Measurements from ENCODE around the gene PARP4. TPM values are rescaled to one million over a fixed set of nuclear protein-coding genes. Genes with fewer than 3 reads are reported as not detected.

PARP4 gene
- total RNA-seq, 3 donors from 2014 or later, result 88.4 to 156 (median 117) TPM

GRCh38 chr13:24540236-24541126 lies 27.9 kb upstream of the PARP4 start:
- ATAC-seq, result peak; percentile 42
- Histone ChIP-seq H3K9me3 (no peaks in the 10 kb centered on the region), H3K4me3 (no peak overlapping the region), H3K4me1 (ENCODE audit: low read depth) (peaks cover 2% of the 10 kb centered on the region), H3K36me3 (ENCODE audit: low read depth) (no peaks in the 10 kb centered on the region)
- DNase-seq, result peak in 1 of 3 donors; percentile 35
- TF ChIP-seq CTCF (IDR thresholded peaks at IDR 0.05), result no peak
- intact Hi-C loops (cut with DNase I, micrococcal nuclease), result no loop called here

GRCh38 chr13:24539500-24540165 lies 27.1 kb upstream of the PARP4 start:
- peak; percentile 37 for ATAC-seq
- no peak overlapping the region for H3K4me3 ChIP-seq
- TF ChIP-seq CTCF (IDR thresholded peaks at IDR 0.05), result no peak
- intact Hi-C loops (cut with DNase I, micrococcal nuclease), result no loop called here
- H3K36me3 ChIP-seq (ENCODE audit: low read depth), result no peaks in the 10 kb centered on the region
- peaks cover 2% of the 10 kb centered on the region for H3K4me1 ChIP-seq (ENCODE audit: low read depth)
- H3K9me3 ChIP-seq, result no peaks in the 10 kb centered on the region
- no peak for DNase-seq

- TF ChIP-seq CTCF (IDR thresholded peaks at IDR 0.05), result no peak
- ATAC-seq, result no peak
These were observed 16.9 kb upstream of the PARP4 start for GRCh38 chr13:24529478-24529877.

GRCh38 chr13:24528816-24529398 lies 16.3 kb upstream of the PARP4 start:
- no peak for ATAC-seq
- Histone ChIP-seq H3K36me3 (ENCODE audit: low read depth) (no peaks in the 10 kb centered on the region), H3K4me3 (no peak overlapping the region), H3K4me1 (ENCODE audit: low read depth) (no peaks in the 10 kb centered on the region), H3K9me3 (no peaks in the 10 kb centered on the region)
- intact Hi-C loops (cut with DNase I, micrococcal nuclease), result no loop called here
- no peak for TF ChIP-seq CTCF (IDR thresholded peaks at IDR 0.05)
- DNase-seq, result no peak

More at GRCh38 chr13:24529478-24529877, 16.9 kb upstream of the PARP4 start:
- no peak for DNase-seq
- H3K4me1 ChIP-seq (ENCODE audit: low read depth), result no peaks in the 10 kb centered on the region
- intact Hi-C loops (cut with DNase I, micrococcal nuclease), result no loop called here
- no peaks in the 10 kb centered on the region for H3K9me3 ChIP-seq
- H3K4me3 ChIP-seq, result no peak overlapping the region
- no peaks in the 10 kb centered on the region for H3K36me3 ChIP-seq (ENCODE audit: low read depth)

GRCh38 chr13:24527266-24527775 lies 14.7 kb upstream of the PARP4 start:
- intact Hi-C loops (cut with DNase I, micrococcal nuclease), result no loop called here
- no peak for TF ChIP-seq CTCF (IDR thresholded peaks at IDR 0.05)
- DNase-seq (no peak), ATAC-seq (no peak)
- Histone ChIP-seq H3K9me3 (no peaks in the 10 kb centered on the region), H3K4me3 (no peak overlapping the region), H3K36me3 (ENCODE audit: low read depth) (no peaks in the 10 kb centered on the region), H3K4me1 (ENCODE audit: low read depth) (no peaks in the 10 kb centered on the region)
